Ishikawa (cell line): ENCODE measurements around the gene HOXC13.

Experiments
- CREB1 ChIP-seq: IDR thresholded peaks from 2 replicates; pipeline ENCODE4 v1.6.1; 2012; ENCODE audit warnings: low read depth
- EP300 ChIP-seq: IDR thresholded peaks from 2 replicates; pipeline ENCODE4 v1.6.1; 2012; ENCODE audit warnings: borderline replicate concordance
- FOXM1 ChIP-seq: IDR thresholded peaks from 2 replicates; pipeline ENCODE4 v1.6.1; 2012; ENCODE audit warnings: low read depth, borderline replicate concordance
- NFIC ChIP-seq: IDR thresholded peaks from 2 replicates; pipeline ENCODE4 v1.6.1; 2012
- RAD21 ChIP-seq: IDR thresholded peaks from 2 replicates; pipeline ENCODE4 v1.6.1; 2012; ENCODE audit warnings: low read depth
- TAF1 ChIP-seq: IDR thresholded peaks from 2 replicates; pipeline ENCODE4 v1.6.1; 2012; ENCODE audit warnings: low read depth, mild to moderate bottlenecking
- TCF12 ChIP-seq: IDR thresholded peaks from 2 replicates; pipeline ENCODE4 v1.6.1; 2012; ENCODE audit warnings: low read depth
- TEAD4 ChIP-seq: IDR thresholded peaks from 2 replicates; pipeline ENCODE4 v1.6.1; 2012
- YY1 ChIP-seq: IDR thresholded peaks from 2 replicates; pipeline ENCODE4 v1.6.1; 2012; ENCODE audit warnings: low read depth
- ZBTB7A ChIP-seq: IDR thresholded peaks from 2 replicates; pipeline ENCODE4 v1.6.1; 2012; ENCODE audit warnings: low read depth
- TF ChIP-seq, protein P1 (sequence below): IDR thresholded peaks from 2 replicates; pipeline ENCODE4 v1.6.1; 2012; ENCODE audit warnings: low read depth, mild to moderate bottlenecking
- TF ChIP-seq, protein P2 (sequence below): IDR thresholded peaks from 2 replicates; pipeline ENCODE4 v1.6.1; 2012

DNA sequence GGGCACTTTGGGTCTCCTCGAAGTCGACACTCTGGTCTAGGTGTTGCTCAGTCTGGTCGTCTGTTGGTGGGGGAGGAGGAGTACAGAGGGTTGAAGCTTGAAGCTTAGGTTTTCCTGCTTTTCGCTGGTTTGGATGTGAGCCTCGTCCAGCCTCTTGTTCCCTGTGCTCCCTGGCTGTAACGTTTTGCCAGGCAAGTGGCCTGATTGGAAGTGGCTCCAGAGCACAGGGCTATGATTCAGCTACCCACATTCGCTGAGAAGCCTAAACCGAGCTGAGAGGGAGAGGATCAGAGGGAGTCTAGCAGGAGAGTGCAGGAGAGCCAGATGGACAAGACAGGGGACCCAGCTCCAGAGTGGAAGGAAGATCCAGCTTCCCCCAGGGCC is 52.4 kb downstream of the HOXC13 start:
- TF ChIP-seq TEAD4 (no peak), TCF12 (no peak), RAD21 (no peak), FOXM1 (no peak), YY1 (no peak), EP300 (no peak), ZBTB7A (no peak), NFIC (no peak), CREB1 (no peak), TAF1 (no peak)
- TF ChIP-seq, protein P1, sequence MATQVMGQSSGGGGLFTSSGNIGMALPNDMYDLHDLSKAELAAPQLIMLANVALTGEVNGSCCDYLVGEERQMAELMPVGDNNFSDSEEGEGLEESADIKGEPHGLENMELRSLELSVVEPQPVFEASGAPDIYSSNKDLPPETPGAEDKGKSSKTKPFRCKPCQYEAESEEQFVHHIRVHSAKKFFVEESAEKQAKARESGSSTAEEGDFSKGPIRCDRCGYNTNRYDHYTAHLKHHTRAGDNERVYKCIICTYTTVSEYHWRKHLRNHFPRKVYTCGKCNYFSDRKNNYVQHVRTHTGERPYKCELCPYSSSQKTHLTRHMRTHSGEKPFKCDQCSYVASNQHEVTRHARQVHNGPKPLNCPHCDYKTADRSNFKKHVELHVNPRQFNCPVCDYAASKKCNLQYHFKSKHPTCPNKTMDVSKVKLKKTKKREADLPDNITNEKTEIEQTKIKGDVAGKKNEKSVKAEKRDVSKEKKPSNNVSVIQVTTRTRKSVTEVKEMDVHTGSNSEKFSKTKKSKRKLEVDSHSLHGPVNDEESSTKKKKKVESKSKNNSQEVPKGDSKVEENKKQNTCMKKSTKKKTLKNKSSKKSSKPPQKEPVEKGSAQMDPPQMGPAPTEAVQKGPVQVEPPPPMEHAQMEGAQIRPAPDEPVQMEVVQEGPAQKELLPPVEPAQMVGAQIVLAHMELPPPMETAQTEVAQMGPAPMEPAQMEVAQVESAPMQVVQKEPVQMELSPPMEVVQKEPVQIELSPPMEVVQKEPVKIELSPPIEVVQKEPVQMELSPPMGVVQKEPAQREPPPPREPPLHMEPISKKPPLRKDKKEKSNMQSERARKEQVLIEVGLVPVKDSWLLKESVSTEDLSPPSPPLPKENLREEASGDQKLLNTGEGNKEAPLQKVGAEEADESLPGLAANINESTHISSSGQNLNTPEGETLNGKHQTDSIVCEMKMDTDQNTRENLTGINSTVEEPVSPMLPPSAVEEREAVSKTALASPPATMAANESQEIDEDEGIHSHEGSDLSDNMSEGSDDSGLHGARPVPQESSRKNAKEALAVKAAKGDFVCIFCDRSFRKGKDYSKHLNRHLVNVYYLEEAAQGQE: no peak
- TF ChIP-seq, protein P2, sequence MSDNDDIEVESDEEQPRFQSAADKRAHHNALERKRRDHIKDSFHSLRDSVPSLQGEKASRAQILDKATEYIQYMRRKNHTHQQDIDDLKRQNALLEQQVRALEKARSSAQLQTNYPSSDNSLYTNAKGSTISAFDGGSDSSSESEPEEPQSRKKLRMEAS: no peak
